K562 treated with DMSO at 1 percent for 4 hours (cell line): Measurements from ENCODE around the gene ACOX3. TPM values are rescaled to one million over a fixed set of nuclear protein-coding genes. Genes with fewer than 3 reads are reported as not detected.

Experiments used
- total RNA-seq: library from RNA; unstranded; fragments of 300-600 nt; gene quantifications from 2 replicates; pipeline ENCODE4 v1.2.3, GENCODE V29; 2022; ENCODE audit not compliant: insufficient read depth

The ACOX3 gene
- 12.2 and 13.7 TPM in 2 replicates for total RNA-seq

GRCh38 chr4:8440492-8441311 lies at the start of gene ACOX3, which contains the start of gene TRMT44:
Gene ACOX3, minus strand, starts transcription at chr4:8440723. Its CDS starts 24,202 bp downstream, at chr4:8416521.
Gene TRMT44, plus strand, starts transcription at chr4:8440777. Its CDS starts 46 bp downstream, at chr4:8440823.

Other genes starting within 250 kb of the ACOX3 start
- 3.7 and 6.6 TPM in 2 replicates for gene SH3TC1, start 241.4 kb downstream of the ACOX3 start, total RNA-seq
- 1.8 TPM in 2 replicates for gene HTRA3, start 171.0 kb downstream of the ACOX3 start, total RNA-seq
- gene TRMT44, start 54 bp upstream of the ACOX3 start, total RNA-seq: 10.5 and 15.6 TPM in 2 replicates
- gene GPR78, start 139.7 kb upstream of the ACOX3 start, total RNA-seq: 0.40 and 0.57 TPM in 2 replicates
- gene CPZ, start 152.0 kb upstream of the ACOX3 start, total RNA-seq: 141 and 178 TPM in 2 replicates